Epithelial cell of esophagus (primary cell): ENCODE data around the gene KCNG2.

Experiments
- DNase-seq: peaks from one replicate; pipeline ENCODE4 v3.0.0; 2010; ENCODE audit warnings: low read depth
- H3K4me3 ChIP-seq: 2 replicates; pipeline ENCODE4 v1.5.1; 2011; ENCODE audit warnings: mild to moderate bottlenecking, low read length, control low read depth
- TF ChIP-seq, protein P1 (sequence below): IDR thresholded peaks from 2 replicates; pipeline ENCODE4 v1.5.1; 2011; ENCODE audit warnings: low read depth, mild to moderate bottlenecking, low read length, control low read depth, inconsistent platforms; ENCODE audit not compliant: insufficient read depth; ENCODE audit errors: missing control alignments

The KCNG2 gene

DNA sequence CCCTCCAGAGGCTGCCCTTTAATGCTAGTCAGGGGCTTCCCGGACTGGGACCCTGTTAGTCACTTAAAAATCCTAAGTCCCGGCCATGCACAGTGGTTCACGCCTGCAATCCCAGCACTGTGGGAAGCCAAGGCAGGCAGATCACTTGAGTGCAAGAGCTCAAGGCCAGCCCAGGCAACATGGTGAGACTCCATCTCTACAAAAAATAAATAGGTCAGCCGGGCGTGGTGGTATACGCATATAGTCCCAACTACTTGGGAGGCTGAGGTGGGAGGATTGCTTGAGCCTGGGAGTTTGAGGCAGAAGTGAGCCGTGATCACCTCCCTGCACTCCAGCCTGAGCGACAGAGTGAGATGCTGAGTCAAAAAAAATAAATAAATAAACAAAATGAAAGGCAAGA is 17.2 kb upstream of the KCNG2 start:
- TF ChIP-seq, protein P1, sequence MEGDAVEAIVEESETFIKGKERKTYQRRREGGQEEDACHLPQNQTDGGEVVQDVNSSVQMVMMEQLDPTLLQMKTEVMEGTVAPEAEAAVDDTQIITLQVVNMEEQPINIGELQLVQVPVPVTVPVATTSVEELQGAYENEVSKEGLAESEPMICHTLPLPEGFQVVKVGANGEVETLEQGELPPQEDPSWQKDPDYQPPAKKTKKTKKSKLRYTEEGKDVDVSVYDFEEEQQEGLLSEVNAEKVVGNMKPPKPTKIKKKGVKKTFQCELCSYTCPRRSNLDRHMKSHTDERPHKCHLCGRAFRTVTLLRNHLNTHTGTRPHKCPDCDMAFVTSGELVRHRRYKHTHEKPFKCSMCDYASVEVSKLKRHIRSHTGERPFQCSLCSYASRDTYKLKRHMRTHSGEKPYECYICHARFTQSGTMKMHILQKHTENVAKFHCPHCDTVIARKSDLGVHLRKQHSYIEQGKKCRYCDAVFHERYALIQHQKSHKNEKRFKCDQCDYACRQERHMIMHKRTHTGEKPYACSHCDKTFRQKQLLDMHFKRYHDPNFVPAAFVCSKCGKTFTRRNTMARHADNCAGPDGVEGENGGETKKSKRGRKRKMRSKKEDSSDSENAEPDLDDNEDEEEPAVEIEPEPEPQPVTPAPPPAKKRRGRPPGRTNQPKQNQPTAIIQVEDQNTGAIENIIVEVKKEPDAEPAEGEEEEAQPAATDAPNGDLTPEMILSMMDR: no peak
- no peak for DNase-seq
- no peak overlapping the region for H3K4me3 ChIP-seq

DNA sequence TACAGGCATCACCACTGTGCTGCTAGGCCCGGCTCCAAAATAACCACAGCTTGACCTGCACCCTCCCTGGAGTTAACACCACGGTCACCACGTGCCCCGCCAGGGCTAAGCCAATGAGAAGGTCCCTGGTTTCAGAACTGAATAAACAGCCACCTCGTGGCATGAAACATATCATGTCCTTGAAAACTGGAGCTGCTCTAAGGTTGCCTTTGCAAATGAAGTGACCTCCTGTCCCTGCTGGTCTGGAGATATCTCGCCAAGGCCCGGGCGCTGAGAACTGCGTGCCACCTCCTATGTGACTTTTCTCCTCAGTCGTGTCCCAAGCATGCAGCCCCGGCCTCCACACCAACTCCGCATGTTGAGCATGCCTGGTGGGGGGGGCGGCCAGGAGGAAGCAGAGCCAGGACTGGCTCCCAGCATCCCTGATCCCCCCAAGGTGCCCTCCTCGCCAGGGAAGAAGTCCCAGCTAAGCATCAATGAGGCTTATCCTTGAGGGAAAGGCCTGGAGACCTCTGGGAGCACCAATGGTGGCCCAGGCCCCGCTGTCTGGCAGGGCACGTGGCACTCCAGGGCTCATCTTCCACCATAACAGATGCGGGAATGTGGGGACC is 16.3 kb upstream of the KCNG2 start:
- TF ChIP-seq, protein P1: no peak
- DNase-seq: no peak

GRCh38 chr18:79782566-79783308 is 15.0 kb upstream of the KCNG2 start:
- H3K4me3 ChIP-seq: no peak overlapping the region
- TF ChIP-seq, protein P1: no peak
- DNase-seq: no peak

More for the DNA sequence above, 16.3 kb upstream of the KCNG2 start:
- no peak overlapping the region for H3K4me3 ChIP-seq

DNA sequence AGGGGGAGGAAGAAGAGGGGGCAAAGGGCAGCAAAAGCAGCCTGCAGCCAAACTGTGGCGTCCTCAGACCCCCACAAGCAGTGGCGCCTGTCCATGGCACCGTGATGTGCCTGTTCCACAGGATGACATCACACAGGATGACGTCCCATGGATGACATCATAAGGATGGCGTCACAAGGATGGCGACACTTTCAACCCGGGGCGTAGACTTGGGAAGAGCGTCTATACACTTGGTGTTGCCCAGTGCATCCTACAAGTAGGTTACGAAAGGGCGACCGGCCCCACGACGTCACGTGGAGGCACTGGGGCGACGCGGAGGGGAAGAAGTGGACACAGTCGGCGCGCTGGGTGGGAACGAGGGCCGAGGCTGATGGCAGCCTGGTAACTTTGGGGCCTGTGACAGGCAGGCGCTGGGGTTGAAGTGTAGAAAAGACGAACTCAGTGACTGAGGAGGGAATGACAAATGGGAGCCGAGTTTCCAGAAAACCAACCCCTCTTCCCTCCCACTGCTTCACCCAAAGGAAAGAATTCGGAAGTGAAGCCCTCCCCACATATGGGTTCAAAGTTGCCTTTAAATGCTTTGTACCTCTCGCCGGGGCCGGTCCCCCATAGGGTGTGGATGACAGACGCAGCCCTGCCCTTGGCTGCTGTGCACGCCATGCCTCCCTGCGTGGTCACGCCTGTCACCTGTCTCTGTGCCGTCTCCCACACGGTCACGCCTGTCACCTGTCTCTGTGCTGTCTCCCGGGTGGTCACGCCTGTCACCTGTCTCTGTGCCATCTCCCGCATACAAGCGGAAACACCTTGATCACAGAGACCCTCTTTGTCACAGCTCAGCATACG is 13.4 kb upstream of the KCNG2 start:
- TF ChIP-seq, protein P1: no peak
- H3K4me3 ChIP-seq: no peak overlapping the region
- DNase-seq: no peak

- no peak overlapping the region for H3K4me3 ChIP-seq
- DNase-seq: no peak
- TF ChIP-seq, protein P1: no peak
Observed at GRCh38 chr18:79784965-79785770, 12.6 kb upstream of the KCNG2 start.

- TF ChIP-seq, protein P1: no peak
- H3K4me3 ChIP-seq: no peak overlapping the region
- DNase-seq: no peak
Observed at GRCh38 chr18:79785831-79786230, 11.9 kb upstream of the KCNG2 start.
